ENCODE measurements around the gene CARS2.
"Not testable (repeated sequence)": the region's sequence is repeated elsewhere in the genome, so short reads cannot be mapped to it uniquely, and the experiment has no call there.

CARS2 gene

GRCh38 chr13:110638257-110638656, 67.7 kb downstream of the CARS2 start:
- DNase-seq (ENCODE audit: low spot score), result no peak

- no peak for DNase-seq (ENCODE audit: low spot score)
These were observed 68.2 kb downstream of the CARS2 start for GRCh38 chr13:110637747-110638146.

- DNase-seq (ENCODE audit: low spot score), result no peak
These were observed 68.6 kb downstream of the CARS2 start for GRCh38 chr13:110637275-110637674.

GRCh38 chr13:110636701-110637201, 69.2 kb downstream of the CARS2 start:
- DNase-seq (ENCODE audit: low spot score), result no peak

- DNase-seq (ENCODE audit: low spot score), result no peak
These were observed 69.9 kb downstream of the CARS2 start for GRCh38 chr13:110636053-110636475.

- DNase-seq (ENCODE audit: low spot score), result no peak
These were observed 70.4 kb downstream of the CARS2 start for GRCh38 chr13:110635405-110636002.

GRCh38 chr13:110634558-110634957, 71.4 kb downstream of the CARS2 start:
- no peak for DNase-seq (ENCODE audit: low spot score)

GRCh38 chr13:110633776-110634175, 72.1 kb downstream of the CARS2 start:
- DNase-seq (ENCODE audit: low spot score), result no peak

- not testable (repeated sequence) for DNase-seq (ENCODE audit: low spot score)
These were observed 73.7 kb downstream of the CARS2 start for GRCh38 chr13:110632255-110632654.

- no peak for DNase-seq (ENCODE audit: low spot score)
These were observed 75.3 kb downstream of the CARS2 start for GRCh38 chr13:110630566-110631119.

- DNase-seq (ENCODE audit: low spot score), result no peak
These were observed 76.2 kb downstream of the CARS2 start for GRCh38 chr13:110629735-110630134.

GRCh38 chr13:110628952-110629701, 76.8 kb downstream of the CARS2 start:
- DNase-seq (ENCODE audit: low spot score), result no peak

- DNase-seq (ENCODE audit: low spot score), result no peak
These were observed 77.5 kb downstream of the CARS2 start for GRCh38 chr13:110628477-110628793.

- no peak for DNase-seq (ENCODE audit: low spot score)
These were observed 78.0 kb downstream of the CARS2 start for GRCh38 chr13:110627761-110628476.

GRCh38 chr13:110627351-110627750, 78.6 kb downstream of the CARS2 start:
- DNase-seq (ENCODE audit: low spot score), result no peak

- DNase-seq (ENCODE audit: low spot score), result no peak
These were observed 79.4 kb downstream of the CARS2 start for GRCh38 chr13:110626521-110626920.

GRCh38 chr13:110625771-110626321, 80.1 kb downstream of the CARS2 start:
- DNase-seq (ENCODE audit: low spot score), result no peak

- no peak for DNase-seq (ENCODE audit: low spot score)
These were observed 80.9 kb downstream of the CARS2 start for GRCh38 chr13:110624766-110625756.

- no peak for DNase-seq (ENCODE audit: low spot score)
These were observed 85.3 kb downstream of the CARS2 start for GRCh38 chr13:110620596-110620995.

GRCh38 chr13:110618780-110619179, 87.1 kb downstream of the CARS2 start:
- no peak for DNase-seq (ENCODE audit: low spot score)

GRCh38 chr13:110618167-110618566, 87.7 kb downstream of the CARS2 start:
- DNase-seq (ENCODE audit: low spot score), result no peak

All from left forelimb (tissue), 1 donor.